Fibroblast of lung (primary cell): ENCODE measurements around the gene EMILIN2. TPM values are rescaled to one million over a fixed set of nuclear protein-coding genes. Genes with fewer than 3 reads are reported as not detected.

Source experiments
- DNase-seq, 2 donors: peaks; one replicate each; pipeline versions ENCODE4 v3.0.0 to v3.0.0-alpha.2; 2010; ENCODE audit warnings: low read depth in 2 of 2
- H2AFZ ChIP-seq: 2 replicates; pipeline ENCODE4 v1.5.1; 2012; ENCODE audit warnings: low read length, control low read depth, inconsistent platforms
- H3K27ac ChIP-seq: 2 replicates; pipeline ENCODE4 v1.5.1; 2011; ENCODE audit warnings: low read length, control low read depth; ENCODE audit not compliant: insufficient read depth
- H3K27me3 ChIP-seq: 2 replicates; pipeline ENCODE4 v1.5.1; 2011; ENCODE audit warnings: mild to moderate bottlenecking, low read length; ENCODE audit not compliant: control insufficient read depth, insufficient read depth
- H3K36me3 ChIP-seq: 2 replicates; pipeline ENCODE4 v1.5.1; 2011; ENCODE audit warnings: low read length; ENCODE audit not compliant: control insufficient read depth, insufficient read depth
- H3K4me1 ChIP-seq: 2 replicates; pipeline ENCODE4 v1.5.1; 2011; ENCODE audit warnings: low read length; ENCODE audit not compliant: control insufficient read depth, insufficient read depth; ENCODE audit errors: extremely low read depth
- H3K4me2 ChIP-seq: 2 replicates; pipeline ENCODE4 v1.5.1; 2011; ENCODE audit warnings: low read length, control low read depth; ENCODE audit not compliant: insufficient read depth; ENCODE audit errors: extremely low read depth
- H3K4me3 ChIP-seq, 4 experiments: fragments of 200-600 bp in 1 of 4; sonication (generic) in 1 of 4; replicated peaks in 1 of 4; 2 replicates each; pipeline ENCODE4 v1.5.1; 2011 to 2016; ENCODE audit warnings: low read length in 4 of 4, low read depth in 3 of 4, mild to moderate bottlenecking in 3 of 4, control low read depth in 2 of 4, inconsistent platforms in 1 of 4, mixed read lengths in 1 of 4; ENCODE audit not compliant: insufficient read depth in 1 of 4; ENCODE audit errors: control extremely low read depth in 1 of 4
- H3K79me2 ChIP-seq: 2 replicates; pipeline ENCODE4 v1.5.1; 2012; ENCODE audit warnings: mild to moderate bottlenecking, low read length, inconsistent platforms; ENCODE audit not compliant: control insufficient read depth, insufficient read depth
- H3K9ac ChIP-seq: 2 replicates; pipeline ENCODE4 v1.5.1; 2011; ENCODE audit warnings: mild to moderate bottlenecking, low read length, control low read depth; ENCODE audit not compliant: insufficient read depth
- H3K9me3 ChIP-seq: 2 replicates; pipeline ENCODE4 v1.5.1; 2012; ENCODE audit warnings: low read depth, low read length; ENCODE audit not compliant: control insufficient read depth, insufficient read depth
- H4K20me1 ChIP-seq: 2 replicates; pipeline ENCODE4 v1.5.1; 2011; ENCODE audit warnings: low read length; ENCODE audit not compliant: control insufficient read depth, insufficient read depth; ENCODE audit errors: extremely low read depth
- EZH2 ChIP-seq: IDR thresholded peaks from 2 replicates; pipeline ENCODE4 v1.5.1; 2012; ENCODE audit warnings: low read length, control low read depth, mild to moderate bottlenecking; ENCODE audit errors: missing control alignments
- polyA plus RNA-seq, 2 donors: library from polyadenylated mRNA; depleted of rRNA in 1 of 2; stranded (reverse) in 1 of 2; unstranded in 1 of 2; fragments of >200 nt; gene quantifications; 2 replicates each; pipeline ENCODE4 v1.2.1, GENCODE V29; 2011 to 2012; ENCODE audit warnings: missing spikeins in 1 of 2
- total RNA-seq: library from RNA; depleted of rRNA; stranded (reverse); fragments of >200 nt; gene quantifications from 2 replicates; pipeline ENCODE4 v1.2.1, GENCODE V29; 2014
- TF ChIP-seq, protein P1 (sequence below), 2 donors: IDR thresholded peaks in 1 of 2; conservative IDR thresholded peaks in 1 of 2; 1 replicate in 1 of 2; 2 replicates in 1 of 2; pipeline ENCODE4 v1.5.1; 2011 to 2012; ENCODE audit warnings: low read length in 2 of 2, control low read depth in 1 of 2, inconsistent platforms in 1 of 2, low read depth in 1 of 2, mild to moderate bottlenecking in 1 of 2

Gene EMILIN2
- total and polyA plus RNA-seq, 2 donors (not counting 1 experiment from before 2014, with no cell fraction given): 8.7 to 11.1 TPM

DNA sequence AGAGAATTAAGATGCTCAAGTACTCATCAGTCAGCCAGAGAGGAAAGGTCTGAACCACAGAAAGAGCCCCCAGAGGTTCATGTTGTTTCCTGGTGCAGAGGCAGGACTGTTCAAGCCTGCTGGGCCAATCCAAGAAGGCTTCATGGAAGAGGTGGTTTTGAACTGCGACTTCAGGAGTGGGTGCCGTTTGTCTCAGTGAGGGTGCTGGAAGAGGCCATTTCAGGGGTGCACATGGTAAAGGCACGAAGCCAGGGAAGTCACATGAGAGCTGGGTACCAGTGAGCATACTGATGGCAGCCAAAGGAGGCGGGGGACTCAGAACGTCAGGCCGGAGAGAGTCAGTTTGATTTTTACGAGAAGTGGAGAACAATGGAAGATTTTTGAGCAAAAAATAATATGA, 55.5 kb downstream of the EMILIN2 start:
- Histone ChIP-seq H3K27ac (no peak overlapping the region), H2AFZ (no peak overlapping the region), H3K27me3 (no peaks in the 10 kb centered on the region), H3K4me2 (no peak overlapping the region), H4K20me1 (no peaks in the 10 kb centered on the region), H3K36me3 (no peaks in the 10 kb centered on the region), H3K9ac (no peak overlapping the region), H3K9me3 (no peaks in the 10 kb centered on the region), H3K4me3 (no peak overlapping the region), H3K79me2 (no peaks in the 10 kb centered on the region), H3K4me1 (peaks cover 14% of the 10 kb centered on the region)
- TF ChIP-seq, protein P1, sequence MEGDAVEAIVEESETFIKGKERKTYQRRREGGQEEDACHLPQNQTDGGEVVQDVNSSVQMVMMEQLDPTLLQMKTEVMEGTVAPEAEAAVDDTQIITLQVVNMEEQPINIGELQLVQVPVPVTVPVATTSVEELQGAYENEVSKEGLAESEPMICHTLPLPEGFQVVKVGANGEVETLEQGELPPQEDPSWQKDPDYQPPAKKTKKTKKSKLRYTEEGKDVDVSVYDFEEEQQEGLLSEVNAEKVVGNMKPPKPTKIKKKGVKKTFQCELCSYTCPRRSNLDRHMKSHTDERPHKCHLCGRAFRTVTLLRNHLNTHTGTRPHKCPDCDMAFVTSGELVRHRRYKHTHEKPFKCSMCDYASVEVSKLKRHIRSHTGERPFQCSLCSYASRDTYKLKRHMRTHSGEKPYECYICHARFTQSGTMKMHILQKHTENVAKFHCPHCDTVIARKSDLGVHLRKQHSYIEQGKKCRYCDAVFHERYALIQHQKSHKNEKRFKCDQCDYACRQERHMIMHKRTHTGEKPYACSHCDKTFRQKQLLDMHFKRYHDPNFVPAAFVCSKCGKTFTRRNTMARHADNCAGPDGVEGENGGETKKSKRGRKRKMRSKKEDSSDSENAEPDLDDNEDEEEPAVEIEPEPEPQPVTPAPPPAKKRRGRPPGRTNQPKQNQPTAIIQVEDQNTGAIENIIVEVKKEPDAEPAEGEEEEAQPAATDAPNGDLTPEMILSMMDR (conservative IDR thresholded peaks at IDR 0.05 in 1 of 2, IDR thresholded peaks at IDR 0.05 in 1 of 2; ENCODE audit: low read depth in 1 of 2, low read length in 2 of 2): no peak
- TF ChIP-seq EZH2: no peak
- DNase-seq: no peak

DNA sequence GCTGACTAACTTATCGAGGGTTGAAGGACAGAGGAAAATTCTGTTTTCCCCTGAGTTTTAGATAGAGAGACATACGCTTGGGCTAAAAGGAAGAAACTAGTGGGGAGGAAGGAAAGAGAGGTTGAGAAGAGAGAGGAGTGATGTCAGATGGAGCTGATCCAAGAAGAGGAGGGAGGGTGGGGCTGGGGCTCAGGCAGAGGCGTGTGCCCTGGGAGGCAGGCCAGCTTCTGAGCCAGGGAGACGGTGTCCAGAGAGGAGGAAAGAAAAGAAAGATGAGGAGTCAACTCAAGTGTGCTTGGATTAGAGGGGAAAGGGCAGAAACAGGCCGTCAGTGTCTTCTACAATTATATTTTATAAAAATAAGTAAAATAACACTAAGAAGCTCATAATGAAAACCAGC, 56.2 kb downstream of the EMILIN2 start:
- no peaks in the 10 kb centered on the region for H3K36me3 ChIP-seq
- peak overlapping the region; percentile 34 for H3K27ac ChIP-seq
- peaks cover 11% of the 10 kb centered on the region for H3K4me1 ChIP-seq
- peak overlapping the region; percentile 20 for H2AFZ ChIP-seq
- no peaks in the 10 kb centered on the region for H3K79me2 ChIP-seq
- no peaks in the 10 kb centered on the region for H3K9me3 ChIP-seq
- peak; percentile 61 to 86 for DNase-seq
- no peak overlapping the region for H3K9ac ChIP-seq
- TF ChIP-seq EZH2: no peak
- TF ChIP-seq, protein P1 (conservative IDR thresholded peaks at IDR 0.05 in 1 of 2, IDR thresholded peaks at IDR 0.05 in 1 of 2; ENCODE audit: low read depth in 1 of 2, low read length in 2 of 2): no peak
- H3K4me2 ChIP-seq: peak overlapping the region; percentile 52
- no peaks in the 10 kb centered on the region for H3K27me3 ChIP-seq
- no peak overlapping the region for H3K4me3 ChIP-seq
- no peaks in the 10 kb centered on the region for H4K20me1 ChIP-seq

DNA sequence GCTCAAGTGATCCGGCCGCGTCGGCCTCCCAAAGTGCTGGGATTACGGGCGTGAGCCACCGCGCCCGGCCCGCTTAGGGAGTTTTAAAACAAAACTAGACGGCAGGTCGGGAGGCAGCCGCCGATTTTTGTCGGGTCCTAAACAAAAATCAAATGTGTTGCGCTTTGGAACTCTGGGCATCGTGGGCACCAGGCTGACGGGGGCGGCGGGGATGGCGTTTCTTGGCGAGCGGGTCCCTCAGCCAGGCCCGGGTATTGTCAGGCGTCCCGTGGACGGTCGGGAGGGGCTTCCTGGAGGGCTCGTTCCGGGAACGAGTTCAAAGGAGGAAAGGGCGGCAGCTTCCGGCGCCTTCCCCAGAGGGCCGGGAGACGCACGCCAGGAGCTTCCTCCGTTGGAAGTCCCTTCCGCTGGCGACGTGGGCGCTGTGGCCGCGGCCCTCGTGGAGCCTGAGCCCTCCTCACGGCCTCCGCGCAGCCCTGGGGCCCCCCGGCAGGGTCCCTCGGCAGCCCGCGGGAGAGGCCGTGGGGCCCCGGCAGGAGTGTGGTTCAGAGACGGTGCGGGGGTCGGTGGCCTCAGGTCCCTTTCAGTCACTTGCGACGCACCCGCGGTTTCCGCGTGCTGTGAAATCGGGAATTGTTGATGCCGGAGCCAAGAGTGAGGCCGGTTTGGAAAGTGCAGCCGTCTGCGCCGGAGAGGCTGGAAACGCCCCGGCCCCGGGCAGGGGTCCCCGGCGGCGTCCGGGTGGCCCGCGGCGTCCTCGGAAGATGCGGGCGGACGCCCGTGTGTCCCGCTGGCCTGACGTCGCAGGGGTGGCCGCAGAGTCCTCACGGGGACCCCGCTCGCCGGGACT, 59.3 kb downstream of the EMILIN2 start:
- peak overlapping the region; percentile 32 to 57 (median 39) for H3K4me3 ChIP-seq
- H3K79me2 ChIP-seq: no peaks in the 10 kb centered on the region
- no peaks in the 10 kb centered on the region for H3K27me3 ChIP-seq
- no peaks in the 10 kb centered on the region for H4K20me1 ChIP-seq
- peaks cover 10% of the 10 kb centered on the region for H3K4me1 ChIP-seq
- H3K27ac ChIP-seq: peak overlapping the region; percentile 46
- TF ChIP-seq, protein P1 (conservative IDR thresholded peaks at IDR 0.05 in 1 of 2, IDR thresholded peaks at IDR 0.05 in 1 of 2; ENCODE audit: low read depth in 1 of 2, low read length in 2 of 2): no peak
- TF ChIP-seq EZH2: no peak
- H3K36me3 ChIP-seq: peaks cover 2% of the 10 kb centered on the region
- H2AFZ ChIP-seq: peak overlapping the region; percentile 28
- no peaks in the 10 kb centered on the region for H3K9me3 ChIP-seq
- peak overlapping the region; percentile 73 for H3K9ac ChIP-seq
- peak; percentile 43 to 59 for DNase-seq
- H3K4me2 ChIP-seq: peak overlapping the region; percentile 66
